ENCODE data around the gene GAD2. TPM values are rescaled to one million over a fixed set of nuclear protein-coding genes. Genes with fewer than 3 reads are reported as not detected.

The GAD2 gene
- total and polyA plus RNA-seq, 9 of the 15 experiments (the other 6 are each of a cell fraction or from before 2014, with no cell fraction given): not detected

- TF ChIP-seq SMARCA5 (IDR thresholded peaks at IDR 0.05) (no peak), RFX5 (IDR thresholded peaks at IDR 0.05; ENCODE audit: low read depth, low read length) (no peak), MGA (IDR thresholded peaks at IDR 0.05) (no peak)
These were observed 94.9 kb downstream of the GAD2 start (continued) for GRCh38 chr10:26311383-26311940.

All from K562 (cell line).